Measurements from ENCODE around the gene TUBB.
A peak's percentile ranks its signal among the peaks of the same experiment; 100 is the strongest.

Gene TUBB

DNA sequence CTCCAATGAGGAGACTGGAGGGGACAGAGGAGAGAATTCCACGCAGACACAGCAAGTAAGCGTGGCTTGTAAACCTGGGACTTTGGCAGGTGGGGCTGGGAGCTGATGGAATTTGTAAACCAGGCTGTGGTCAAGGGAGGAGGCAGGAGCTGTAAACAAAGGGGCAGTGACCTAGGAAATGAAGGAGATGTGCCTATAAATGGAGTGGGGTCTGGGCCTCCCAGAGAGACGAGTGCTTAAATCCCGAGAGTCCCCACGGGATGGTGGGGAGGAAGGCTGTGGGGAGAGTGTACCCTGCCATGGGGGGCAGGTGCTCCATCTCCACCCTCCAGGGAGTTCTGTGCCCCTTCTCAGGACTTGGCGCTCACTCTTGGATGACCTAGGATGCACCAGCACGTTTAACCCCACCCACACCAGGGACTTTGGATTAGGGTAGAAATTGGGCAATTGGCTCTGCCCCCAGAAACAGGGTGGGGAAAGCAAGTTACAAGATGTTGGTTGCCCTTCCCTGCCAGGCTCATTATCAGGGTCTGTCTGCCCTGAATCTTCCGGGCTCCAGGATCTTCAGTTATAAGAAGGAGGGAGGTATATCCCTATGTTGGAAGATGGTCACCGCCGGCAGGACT lies 43.4 kb upstream of the TUBB start:
- peaks cover 23 to 54% of the 10 kb centered on the region in 2 donors for H3K36me3 ChIP-seq (replicated peaks in 1 of 2; ENCODE audit: control insufficient read depth in 2 of 2, insufficient read depth in 2 of 2, low read length in 2 of 2)

DNA sequence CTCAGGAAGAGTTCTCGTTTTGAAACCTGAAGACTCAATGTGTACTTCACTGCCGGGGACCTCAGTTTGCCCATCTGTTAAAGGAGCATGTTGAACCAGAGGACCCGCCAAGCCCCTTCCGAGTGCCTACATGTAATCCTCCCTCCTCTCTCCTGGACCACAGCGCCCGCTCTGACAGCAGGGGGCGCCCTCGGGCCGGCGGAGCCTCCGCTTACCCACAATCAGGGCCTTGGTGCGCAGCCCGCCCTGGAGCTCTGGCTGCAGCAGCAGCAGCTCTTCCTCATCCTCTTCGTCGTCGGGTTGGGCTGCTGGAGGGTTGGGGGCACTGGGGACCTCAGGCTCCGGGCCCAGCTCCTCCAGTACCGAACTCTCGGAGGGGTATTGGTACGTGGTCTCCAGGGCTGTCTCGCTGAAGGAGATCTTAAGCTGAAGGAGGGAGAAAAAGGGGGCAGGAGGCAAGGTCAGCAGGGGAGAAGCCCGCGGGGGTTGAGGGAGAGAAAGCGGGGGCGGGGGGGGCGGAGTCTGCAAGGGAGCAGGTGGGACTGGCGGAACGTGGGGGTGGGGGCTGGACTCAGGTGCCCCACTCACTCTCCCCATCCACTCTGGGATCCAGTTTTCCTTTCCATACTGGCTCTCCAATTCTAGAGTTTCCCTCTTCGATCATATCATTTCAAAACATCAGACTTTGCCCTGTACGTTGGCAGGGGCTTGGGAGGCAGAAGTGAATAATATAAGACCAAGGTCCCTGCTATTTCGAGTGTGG lies 41.0 kb upstream of the TUBB start:
- Histone ChIP-seq H3K9me3 (replicated peaks in 1 of 2; ENCODE audit: control insufficient read depth in 2 of 2, insufficient read depth in 1 of 2, low read depth in 1 of 2, low read length in 2 of 2) (no peaks in the 10 kb centered on the region), H3K4me2 (ENCODE audit: insufficient read depth, low read length, poor library complexity, severe bottlenecking) (peak overlapping the region; percentile 14), H3K36me3 (replicated peaks in 1 of 2; ENCODE audit: control insufficient read depth in 2 of 2, insufficient read depth in 2 of 2, low read length in 2 of 2) (peaks cover 23 to 66% of the 10 kb centered on the region in 2 donors), H3K18ac (ENCODE audit: low read length) (peak overlapping the region; percentile 84), H2AFZ (ENCODE audit: low read length) (no peak overlapping the region), H3K23ac (ENCODE audit: low read depth, low read length, poor library complexity) (no peak overlapping the region), H3K27me3 (ENCODE audit: control insufficient read depth in 3 of 3, insufficient read depth in 3 of 3, low read depth in 1 of 3, low read length in 3 of 3) (no peaks in the 10 kb centered on the region), H3K27ac (replicated peaks; ENCODE audit: low read length) (no peak overlapping the region), H3K4me1 (ENCODE audit: control insufficient read depth in 2 of 2, insufficient read depth in 1 of 2, low read depth in 1 of 2, low read length in 2 of 2) (peaks cover 24 to 30% of the 10 kb centered on the region in 2 donors), H3K9ac (ENCODE audit: low read depth, low read length, poor library complexity) (no peak overlapping the region), H2BK12ac (ENCODE audit: low read length) (no peak overlapping the region), H3K4me3 (ENCODE audit: low read length in 2 of 2) (no peak overlapping the region), H3K79me1 (ENCODE audit: low read depth, low read length) (no peaks in the 10 kb centered on the region), H2AK5ac (ENCODE audit: low read depth, low read length) (peak overlapping the region; percentile 65), H2BK15ac (ENCODE audit: low read length) (no peak overlapping the region), H4K8ac (ENCODE audit: low read depth, low read length) (no peak overlapping the region), H2BK120ac (ENCODE audit: low read depth, low read length) (peak overlapping the region; percentile 62), H4K91ac (ENCODE audit: low read depth, low read length, poor library complexity) (no peak overlapping the region), H3K14ac (ENCODE audit: low read length) (no peak overlapping the region), H3K4ac (ENCODE audit: low read length) (no peak overlapping the region), H2BK5ac (ENCODE audit: low read length) (peak overlapping the region; percentile 19)
- WGBS, 2 donors (ENCODE audit: extremely low coverage in 2 of 2, insufficient read length in 2 of 2, insufficient replicate concordance in 1 of 2), result no CpG with 5 or more reads among the region's 31 CpGs
- DNase-seq (ENCODE audit: low spot score), result peak; percentile 71

More for the DNA sequence above, 43.4 kb upstream of the TUBB start:
- H2BK12ac ChIP-seq (ENCODE audit: low read length), result no peak overlapping the region
- H3K9me3 ChIP-seq (replicated peaks in 1 of 2; ENCODE audit: control insufficient read depth in 2 of 2, insufficient read depth in 1 of 2, low read depth in 1 of 2, low read length in 2 of 2), result no peaks in the 10 kb centered on the region
- no peak overlapping the region for H4K8ac ChIP-seq (ENCODE audit: low read depth, low read length)
- no peak overlapping the region for H2AK5ac ChIP-seq (ENCODE audit: low read depth, low read length)
- no peak overlapping the region for H2BK120ac ChIP-seq (ENCODE audit: low read depth, low read length)
- H3K27me3 ChIP-seq (ENCODE audit: control insufficient read depth in 3 of 3, insufficient read depth in 3 of 3, low read depth in 1 of 3, low read length in 3 of 3), result no peaks in the 10 kb centered on the region
- no peak overlapping the region for H2AFZ ChIP-seq (ENCODE audit: low read length)
- no CpG with 5 or more reads among the region's 10 CpGs for WGBS, 2 donors (ENCODE audit: extremely low coverage in 2 of 2, insufficient read length in 2 of 2, insufficient replicate concordance in 1 of 2)
- no peak overlapping the region for H3K4me2 ChIP-seq (ENCODE audit: insufficient read depth, low read length, poor library complexity, severe bottlenecking)
- H2BK5ac ChIP-seq (ENCODE audit: low read length), result peak overlapping the region; percentile 24
- no peak overlapping the region for H3K9ac ChIP-seq (ENCODE audit: low read depth, low read length, poor library complexity)
- no peak overlapping the region for H3K27ac ChIP-seq (replicated peaks; ENCODE audit: low read length)
- H4K91ac ChIP-seq (ENCODE audit: low read depth, low read length, poor library complexity), result no peak overlapping the region
- no peak overlapping the region for H3K14ac ChIP-seq (ENCODE audit: low read length)
- no peak overlapping the region for H2BK15ac ChIP-seq (ENCODE audit: low read length)
- H3K79me1 ChIP-seq (ENCODE audit: low read depth, low read length), result peaks cover 6% of the 10 kb centered on the region
- no peak overlapping the region for H3K18ac ChIP-seq (ENCODE audit: low read length)
- peaks cover 8 to 12% of the 10 kb centered on the region in 2 donors for H3K4me1 ChIP-seq (ENCODE audit: control insufficient read depth in 2 of 2, insufficient read depth in 1 of 2, low read depth in 1 of 2, low read length in 2 of 2)
- H3K4ac ChIP-seq (ENCODE audit: low read length), result no peak overlapping the region
- no peak overlapping the region for H3K4me3 ChIP-seq (ENCODE audit: low read length in 2 of 2)
- no peak for DNase-seq (ENCODE audit: low spot score)
- no peak overlapping the region for H3K23ac ChIP-seq (ENCODE audit: low read depth, low read length, poor library complexity)

DNA sequence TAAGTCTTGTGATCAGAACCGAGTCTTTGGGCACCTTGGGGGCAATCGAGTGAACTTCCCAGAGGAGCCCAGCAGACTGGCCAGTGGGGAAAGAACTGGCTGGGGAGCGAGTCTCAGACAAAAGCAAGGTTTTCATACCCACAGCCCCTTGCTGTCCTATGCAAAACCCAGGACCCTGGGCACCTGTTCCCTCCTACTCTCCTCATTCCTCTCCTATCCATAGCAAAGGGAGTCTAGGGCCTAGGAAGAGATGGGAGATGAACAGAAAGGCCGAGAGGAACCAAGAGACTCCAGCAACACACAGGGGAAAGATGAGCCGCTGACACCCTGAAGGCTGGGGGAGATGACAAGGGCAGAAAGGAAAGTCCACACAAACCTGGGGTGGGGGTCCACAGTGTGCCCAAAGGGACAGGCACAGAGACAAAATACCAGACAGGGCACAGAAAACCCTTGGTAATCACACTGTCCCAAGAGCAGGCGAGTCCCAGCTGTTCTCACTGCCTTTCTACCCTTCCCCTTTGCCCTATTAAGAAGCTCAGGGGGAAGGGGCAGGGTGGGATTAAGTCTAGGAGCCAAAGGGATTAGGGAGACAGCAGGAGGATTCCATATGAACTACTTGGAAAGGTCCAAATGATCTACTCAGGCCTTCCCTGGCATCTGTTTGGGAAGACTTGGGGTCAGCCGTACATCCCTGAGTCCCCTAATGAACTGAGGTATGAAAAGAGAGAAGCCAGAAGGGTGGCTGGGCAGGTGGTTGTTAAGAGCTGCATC lies 40.2 kb upstream of the TUBB start:
- H2AFZ ChIP-seq (ENCODE audit: low read length), result no peak overlapping the region
- H3K14ac ChIP-seq (ENCODE audit: low read length), result no peak overlapping the region
- H3K18ac ChIP-seq (ENCODE audit: low read length), result peak overlapping the region; percentile 29
- no peaks in the 10 kb centered on the region for H3K27me3 ChIP-seq (ENCODE audit: control insufficient read depth in 3 of 3, insufficient read depth in 3 of 3, low read depth in 1 of 3, low read length in 3 of 3)
- peaks cover 30 to 35% of the 10 kb centered on the region in 2 donors for H3K4me1 ChIP-seq (ENCODE audit: control insufficient read depth in 2 of 2, insufficient read depth in 1 of 2, low read depth in 1 of 2, low read length in 2 of 2)
- no peak overlapping the region for H3K23ac ChIP-seq (ENCODE audit: low read depth, low read length, poor library complexity)
- H2BK15ac ChIP-seq (ENCODE audit: low read length), result no peak overlapping the region
- H4K91ac ChIP-seq (ENCODE audit: low read depth, low read length, poor library complexity), result no peak overlapping the region
- H3K36me3 ChIP-seq (replicated peaks in 1 of 2; ENCODE audit: control insufficient read depth in 2 of 2, insufficient read depth in 2 of 2, low read length in 2 of 2), result peaks cover 23 to 70% of the 10 kb centered on the region in 2 donors
- no peak overlapping the region for H3K4me3 ChIP-seq (ENCODE audit: low read length in 2 of 2)
- H2BK120ac ChIP-seq (ENCODE audit: low read depth, low read length), result no peak overlapping the region
- WGBS, 2 donors (ENCODE audit: extremely low coverage in 2 of 2, insufficient read length in 2 of 2, insufficient replicate concordance in 1 of 2), result no CpG with 5 or more reads among the region's 7 CpGs
- peak overlapping the region; percentile 19 for H2BK5ac ChIP-seq (ENCODE audit: low read length)
- no peak for DNase-seq (ENCODE audit: low spot score)
- H3K9ac ChIP-seq (ENCODE audit: low read depth, low read length, poor library complexity), result peak overlapping the region; percentile 27
- no peak overlapping the region for H3K4ac ChIP-seq (ENCODE audit: low read length)
- no peak overlapping the region for H2BK12ac ChIP-seq (ENCODE audit: low read length)
- H3K79me1 ChIP-seq (ENCODE audit: low read depth, low read length), result no peaks in the 10 kb centered on the region
- H3K27ac ChIP-seq (replicated peaks; ENCODE audit: low read length), result peak overlapping the region; percentile 10
- H3K9me3 ChIP-seq (replicated peaks in 1 of 2; ENCODE audit: control insufficient read depth in 2 of 2, insufficient read depth in 1 of 2, low read depth in 1 of 2, low read length in 2 of 2), result no peaks in the 10 kb centered on the region
- H2AK5ac ChIP-seq (ENCODE audit: low read depth, low read length), result no peak overlapping the region
- no peak overlapping the region for H3K4me2 ChIP-seq (ENCODE audit: insufficient read depth, low read length, poor library complexity, severe bottlenecking)
- no peak overlapping the region for H4K8ac ChIP-seq (ENCODE audit: low read depth, low read length)

- Histone ChIP-seq H3K4me1 (ENCODE audit: control insufficient read depth in 2 of 2, insufficient read depth in 1 of 2, low read depth in 1 of 2, low read length in 2 of 2) (peaks cover 43 to 44% of the 10 kb centered on the region in 2 donors), H3K4ac (ENCODE audit: low read length) (no peak overlapping the region), H3K14ac (ENCODE audit: low read length) (no peak overlapping the region), H3K36me3 (replicated peaks in 1 of 2; ENCODE audit: control insufficient read depth in 2 of 2, insufficient read depth in 2 of 2, low read length in 2 of 2) (peaks cover 14 to 66% of the 10 kb centered on the region in 2 donors), H3K18ac (ENCODE audit: low read length) (no peak overlapping the region), H3K27me3 (ENCODE audit: control insufficient read depth in 3 of 3, insufficient read depth in 3 of 3, low read depth in 1 of 3, low read length in 3 of 3) (no peaks in the 10 kb centered on the region), H3K23ac (ENCODE audit: low read depth, low read length, poor library complexity) (no peak overlapping the region), H3K4me2 (ENCODE audit: insufficient read depth, low read length, poor library complexity, severe bottlenecking) (no peak overlapping the region), H2AFZ (ENCODE audit: low read length) (no peak overlapping the region), H2AK5ac (ENCODE audit: low read depth, low read length) (no peak overlapping the region), H3K9ac (ENCODE audit: low read depth, low read length, poor library complexity) (no peak overlapping the region), H2BK120ac (ENCODE audit: low read depth, low read length) (no peak overlapping the region), H2BK15ac (ENCODE audit: low read length) (no peak overlapping the region), H3K79me1 (ENCODE audit: low read depth, low read length) (peaks cover 3% of the 10 kb centered on the region), H3K4me3 (ENCODE audit: low read length in 2 of 2) (no peak overlapping the region), H3K27ac (replicated peaks; ENCODE audit: low read length) (no peak overlapping the region), H4K8ac (ENCODE audit: low read depth, low read length) (no peak overlapping the region), H2BK12ac (ENCODE audit: low read length) (no peak overlapping the region), H3K9me3 (replicated peaks in 1 of 2; ENCODE audit: control insufficient read depth in 2 of 2, insufficient read depth in 1 of 2, low read depth in 1 of 2, low read length in 2 of 2) (no peaks in the 10 kb centered on the region), H2BK5ac (ENCODE audit: low read length) (no peak overlapping the region), H4K91ac (ENCODE audit: low read depth, low read length, poor library complexity) (no peak overlapping the region)
- no peak for DNase-seq (ENCODE audit: low spot score)
- WGBS, 2 donors (ENCODE audit: extremely low coverage in 2 of 2, insufficient read length in 2 of 2, insufficient replicate concordance in 1 of 2), result no CpG with 5 or more reads among the region's 4 CpGs
Observed at GRCh38 chr6:30681766-30682142, 38.4 kb upstream of the TUBB start.

All from neuronal stem cell (in vitro differentiated cells).